ENCODE data around the gene GRID1. TPM values are rescaled to one million over a fixed set of nuclear protein-coding genes. Genes with fewer than 3 reads are reported as not detected.

Gene GRID1
- total RNA-seq, 1 donor from 2014 or later, result 0.22 TPM

GRCh38 chr10:86043236-86043635 is 323.4 kb downstream of the GRID1 start:
- H3K36me3 Mint-ChIP-seq (ENCODE audit: insufficient read depth), result no peaks in the 10 kb centered on the region
- H3K9me3 Mint-ChIP-seq (ENCODE audit: low read depth), result no peaks in the 10 kb centered on the region
- no peak for TF ChIP-seq CTCF (IDR thresholded peaks at IDR 0.05; ENCODE audit: unreplicated experiment)
- H3K4me1 Mint-ChIP-seq (ENCODE audit: low read depth), result no peaks in the 10 kb centered on the region
- H3K4me3 Mint-ChIP-seq (ENCODE audit: low read depth), result no peak overlapping the region
- H3K27ac Mint-ChIP-seq, result no peak overlapping the region
- DNase-seq (ENCODE audit: low spot score, unreplicated experiment), result no peak
- peaks cover 6% of the 10 kb centered on the region for H3K27me3 Mint-ChIP-seq

- no peak for DNase-seq (ENCODE audit: low spot score, unreplicated experiment)
- H3K4me1 Mint-ChIP-seq (ENCODE audit: low read depth), result no peaks in the 10 kb centered on the region
- H3K4me3 Mint-ChIP-seq (ENCODE audit: low read depth), result no peak overlapping the region
- H3K9me3 Mint-ChIP-seq (ENCODE audit: low read depth), result no peaks in the 10 kb centered on the region
- H3K27me3 Mint-ChIP-seq, result peaks cover 6% of the 10 kb centered on the region
- H3K36me3 Mint-ChIP-seq (ENCODE audit: insufficient read depth), result no peaks in the 10 kb centered on the region
- no peak overlapping the region for H3K27ac Mint-ChIP-seq
- TF ChIP-seq CTCF (IDR thresholded peaks at IDR 0.05; ENCODE audit: unreplicated experiment), result no peak
Observed at GRCh38 chr10:86042161-86042560, 324.4 kb downstream of the GRID1 start.

GRCh38 chr10:86041116-86041515 is 325.5 kb downstream of the GRID1 start:
- H3K27ac Mint-ChIP-seq, result no peak overlapping the region
- TF ChIP-seq CTCF (IDR thresholded peaks at IDR 0.05; ENCODE audit: unreplicated experiment), result no peak
- no peaks in the 10 kb centered on the region for H3K36me3 Mint-ChIP-seq (ENCODE audit: insufficient read depth)
- DNase-seq (ENCODE audit: low spot score, unreplicated experiment), result no peak
- H3K27me3 Mint-ChIP-seq, result peaks cover 6% of the 10 kb centered on the region
- no peaks in the 10 kb centered on the region for H3K4me1 Mint-ChIP-seq (ENCODE audit: low read depth)
- H3K9me3 Mint-ChIP-seq (ENCODE audit: low read depth), result no peaks in the 10 kb centered on the region
- no peak overlapping the region for H3K4me3 Mint-ChIP-seq (ENCODE audit: low read depth)

GRCh38 chr10:86038371-86038770 is 328.2 kb downstream of the GRID1 start:
- H3K4me3 Mint-ChIP-seq (ENCODE audit: low read depth), result no peak overlapping the region
- no peak for DNase-seq (ENCODE audit: low spot score, unreplicated experiment)
- H3K36me3 Mint-ChIP-seq (ENCODE audit: insufficient read depth), result no peaks in the 10 kb centered on the region
- no peaks in the 10 kb centered on the region for H3K9me3 Mint-ChIP-seq (ENCODE audit: low read depth)
- no peak for TF ChIP-seq CTCF (IDR thresholded peaks at IDR 0.05; ENCODE audit: unreplicated experiment)
- no peaks in the 10 kb centered on the region for H3K27me3 Mint-ChIP-seq
- H3K27ac Mint-ChIP-seq, result no peak overlapping the region
- no peaks in the 10 kb centered on the region for H3K4me1 Mint-ChIP-seq (ENCODE audit: low read depth)

GRCh38 chr10:86037096-86037495 is 329.5 kb downstream of the GRID1 start:
- TF ChIP-seq CTCF (IDR thresholded peaks at IDR 0.05; ENCODE audit: unreplicated experiment), result no peak
- no peak for DNase-seq (ENCODE audit: low spot score, unreplicated experiment)
- H3K27me3 Mint-ChIP-seq, result no peaks in the 10 kb centered on the region
- no peak overlapping the region for H3K27ac Mint-ChIP-seq
- no peaks in the 10 kb centered on the region for H3K4me1 Mint-ChIP-seq (ENCODE audit: low read depth)
- H3K9me3 Mint-ChIP-seq (ENCODE audit: low read depth), result no peaks in the 10 kb centered on the region
- H3K36me3 Mint-ChIP-seq (ENCODE audit: insufficient read depth), result no peaks in the 10 kb centered on the region
- H3K4me3 Mint-ChIP-seq (ENCODE audit: low read depth), result no peak overlapping the region

Measured in progenitor cell of endocrine pancreas (in vitro differentiated cells).